ACHN (cell line): Measurements from ENCODE around the gene PTPRQ.

Experiments used
- DNase-seq: peaks from one replicate; pipeline ENCODE4 v3.0.0-alpha.2; 2015
- in situ Hi-C: cut with HindIII; loops from 2 replicates; pipeline ENCODE4 v1.10.0; 2017; ENCODE audit warnings: low sequenced_read_pairs, low pct_ligation_motif_present, low pct_unique_long_range_greater_than_20kb

PTPRQ gene

GRCh38 chr12:80513211-80513610 is 69.2 kb downstream of the PTPRQ start:
- in situ Hi-C loops, result no loop called here
- no peak for DNase-seq

- in situ Hi-C loops, result no loop called here
- DNase-seq, result no peak
Observed at GRCh38 chr12:80517655-80518054, 73.6 kb downstream of the PTPRQ start.

DNA sequence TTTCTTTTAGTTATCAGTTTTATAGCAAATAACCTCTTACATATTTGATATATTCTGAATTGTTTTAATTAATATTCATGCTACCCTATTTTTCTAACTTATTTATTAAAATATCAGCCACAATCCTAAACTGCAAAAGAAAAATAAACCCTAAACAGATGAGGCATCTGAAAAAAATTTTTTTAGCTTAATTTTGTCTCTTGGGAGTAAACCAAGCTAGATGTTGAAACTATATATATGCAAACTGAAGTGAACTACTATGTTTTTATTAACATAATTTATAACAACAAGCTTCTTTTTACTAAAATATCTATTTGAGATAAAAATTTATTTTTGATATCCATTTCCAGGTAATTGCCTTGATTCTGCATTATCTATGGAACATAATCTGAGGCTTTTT is 87.6 kb downstream of the PTPRQ start:
- in situ Hi-C loops, result no loop called here
- no peak for DNase-seq

DNA sequence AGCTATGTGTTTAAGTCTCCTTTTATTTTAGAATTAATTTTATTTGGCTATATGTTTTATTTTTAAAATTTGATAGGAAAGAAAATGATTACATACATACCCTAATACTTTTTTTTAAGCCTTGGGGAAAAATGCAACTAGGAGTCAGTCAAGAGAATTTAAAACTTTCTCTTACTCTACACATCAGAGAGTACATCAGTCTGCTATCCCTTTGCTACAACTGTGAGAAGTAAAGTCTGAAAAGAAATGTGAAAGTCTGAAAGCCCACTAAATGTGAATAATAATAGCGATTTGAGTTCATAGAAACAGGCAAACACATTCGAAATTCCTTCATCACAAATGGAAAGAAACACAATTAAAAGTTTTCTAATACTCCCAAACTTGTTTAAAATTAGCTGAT is 95.0 kb downstream of the PTPRQ start:
- DNase-seq, result no peak
- in situ Hi-C loops, result no loop called here

- in situ Hi-C loops, result no loop called here
- no peak for DNase-seq
Observed at GRCh38 chr12:80549298-80549697, 105.3 kb downstream of the PTPRQ start.

DNA sequence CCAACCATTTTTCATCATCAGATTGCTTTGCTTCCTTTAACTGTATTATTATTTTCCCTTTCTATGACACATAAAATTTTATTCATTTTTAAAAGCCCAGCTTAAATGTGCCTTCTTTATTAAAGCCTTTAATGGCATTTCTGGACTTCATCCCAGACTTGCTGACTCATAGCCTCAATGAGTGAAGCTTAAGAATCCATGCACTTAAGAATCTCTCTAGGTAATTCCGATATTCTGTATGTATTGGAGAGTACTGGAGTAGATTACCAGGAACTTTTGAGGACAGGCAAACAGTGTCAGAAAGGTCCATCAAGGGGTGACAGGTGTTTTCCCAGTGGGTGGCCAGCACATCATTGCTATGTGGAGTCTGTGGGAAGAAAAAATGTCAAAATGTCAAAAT is 107.9 kb downstream of the PTPRQ start:
- in situ Hi-C loops, result no loop called here
- DNase-seq, result peak; percentile 96

GRCh38 chr12:80553316-80553715 is 109.3 kb downstream of the PTPRQ start:
- in situ Hi-C loops, result no loop called here
- DNase-seq, result peak; percentile 85

GRCh38 chr12:80556566-80556965 is 112.5 kb downstream of the PTPRQ start:
- no peak for DNase-seq
- in situ Hi-C loops, result no loop called here

GRCh38 chr12:80559766-80560165 is 115.7 kb downstream of the PTPRQ start:
- DNase-seq, result no peak
- in situ Hi-C loops, result no loop called here

DNA sequence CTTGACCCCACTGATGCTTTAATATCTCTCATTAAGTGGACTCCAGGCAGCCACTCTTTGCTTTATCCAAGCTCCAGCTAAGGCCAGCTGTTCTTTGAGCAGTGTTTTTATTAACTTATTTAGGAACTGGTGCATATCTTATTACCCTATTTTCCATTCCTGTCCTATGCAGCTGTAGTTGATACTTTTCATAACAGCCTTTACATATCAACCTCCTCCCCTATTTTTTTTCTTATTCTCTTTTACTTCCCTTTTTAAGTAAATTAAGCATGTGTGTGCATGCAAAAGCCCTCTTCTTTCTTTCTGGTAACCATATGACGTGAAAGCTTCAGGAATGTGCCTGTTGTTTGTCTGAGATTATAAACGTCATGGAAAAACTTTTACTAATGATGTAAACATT is 121.2 kb downstream of the PTPRQ start:
- in situ Hi-C loops, result no loop called here
- no peak for DNase-seq

DNA sequence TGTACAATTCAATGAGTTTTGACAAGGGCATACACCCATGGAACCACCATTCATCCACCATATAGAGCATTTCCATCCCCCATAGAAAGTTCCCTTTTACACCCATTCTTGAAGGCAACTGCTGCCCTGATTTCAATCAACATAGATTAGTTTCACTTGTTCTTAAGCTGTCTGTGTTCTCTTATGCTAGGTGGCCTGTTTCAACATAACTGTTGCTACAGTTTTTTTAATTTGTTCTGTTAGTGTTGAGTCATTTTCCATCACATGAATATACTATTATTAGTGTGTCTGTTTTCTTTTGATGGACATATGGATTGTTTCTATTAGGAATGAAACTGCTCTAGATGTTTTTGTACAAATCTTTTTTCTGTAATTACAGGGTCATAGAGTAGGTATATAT is 123.4 kb downstream of the PTPRQ start:
- no peak for DNase-seq

DNA sequence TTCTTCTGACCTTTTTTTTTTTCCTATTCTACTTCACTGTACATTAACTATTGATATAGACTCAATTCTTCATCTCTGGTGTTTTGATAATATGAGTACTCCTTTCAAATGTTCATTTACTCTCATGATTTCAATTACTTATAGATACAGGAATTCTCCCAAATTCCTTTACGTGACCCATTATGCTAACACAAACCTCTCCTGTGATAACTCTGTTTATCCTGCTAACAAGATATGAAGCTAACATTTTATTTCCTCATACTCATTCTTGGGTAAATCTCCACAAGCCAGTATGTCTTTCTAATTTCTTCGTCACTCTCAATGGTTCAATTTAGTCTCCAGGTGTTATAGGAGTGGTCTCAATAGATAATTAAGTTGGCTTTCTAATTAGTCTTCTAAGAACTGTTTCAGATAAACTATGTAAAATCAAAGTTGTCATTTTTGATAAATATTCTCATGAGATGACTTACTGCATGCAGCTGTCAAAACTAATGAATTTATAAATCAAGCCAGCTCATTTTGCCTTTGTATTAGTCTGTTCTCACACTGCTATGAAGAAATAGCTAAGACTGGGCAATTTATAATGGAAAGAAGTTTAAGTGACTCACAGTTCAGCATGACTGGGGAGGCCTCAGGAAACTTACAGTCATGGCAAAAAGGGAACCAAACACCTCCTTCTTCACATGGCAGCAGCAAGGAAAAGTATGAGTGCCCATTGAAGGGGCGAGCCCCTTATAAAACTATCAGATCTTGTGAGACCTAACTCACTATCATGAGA is 132.8 kb downstream of the PTPRQ start:
- in situ Hi-C loops, result no loop called here
- DNase-seq, result no peak

More for the DNA sequence above, 123.4 kb downstream of the PTPRQ start:
- in situ Hi-C loops, result no loop called here

- in situ Hi-C loops, result no loop called here
Observed at GRCh38 chr12:80580254-80580653, 136.2 kb downstream of the PTPRQ start.

DNA sequence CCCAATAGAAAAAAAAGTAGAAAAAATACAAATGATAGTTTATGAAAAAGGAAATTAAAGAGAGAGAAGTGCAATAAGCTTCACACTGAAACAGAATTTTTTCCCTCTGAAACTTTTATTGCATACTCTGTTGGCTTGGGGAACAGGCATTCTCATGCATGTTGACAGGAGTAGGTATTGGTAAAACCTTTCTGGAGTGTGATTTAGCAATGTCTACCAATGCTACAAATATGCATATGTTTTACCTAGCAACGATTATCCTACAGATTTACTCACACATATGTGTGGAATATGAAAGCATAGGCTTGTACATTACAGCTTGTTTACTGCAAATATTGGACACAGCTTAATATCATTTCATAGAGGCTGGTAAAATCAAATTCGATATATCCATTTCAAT is 137.7 kb downstream of the PTPRQ start:
- DNase-seq, result no peak
- in situ Hi-C loops, result no loop called here

More at GRCh38 chr12:80580254-80580653, 136.2 kb downstream of the PTPRQ start:
- peak; percentile 42 for DNase-seq

- in situ Hi-C loops, result no loop called here
- DNase-seq, result no peak
Observed at GRCh38 chr12:80582431-80582830, 138.4 kb downstream of the PTPRQ start.

GRCh38 chr12:80589077-80589476 is 145.0 kb downstream of the PTPRQ start:
- in situ Hi-C loops, result no loop called here
- DNase-seq, result no peak

GRCh38 chr12:80590085-80590484 is 146.1 kb downstream of the PTPRQ start:
- in situ Hi-C loops, result no loop called here
- no peak for DNase-seq

GRCh38 chr12:80593766-80594165 is 149.7 kb downstream of the PTPRQ start:
- peak; percentile 33 for DNase-seq
- in situ Hi-C loops, result no loop called here

DNA sequence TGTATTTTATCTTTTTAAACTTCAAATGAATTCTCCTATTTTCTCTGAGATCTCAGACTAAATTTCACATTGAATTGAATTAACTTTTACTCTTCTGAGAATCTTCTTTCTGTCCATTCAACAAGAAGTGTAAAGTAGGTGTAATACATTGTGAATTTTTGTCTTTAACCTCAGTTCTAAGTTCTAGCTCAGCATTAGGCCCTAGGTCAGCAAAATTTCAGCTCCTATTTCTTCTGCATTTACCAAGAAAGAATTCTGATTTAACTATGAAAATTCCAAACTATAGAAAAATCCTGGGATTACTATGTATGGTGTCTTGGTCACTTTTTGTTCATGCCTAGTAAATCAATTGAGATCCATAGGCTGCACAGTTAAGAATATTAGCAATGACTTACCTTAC is 152.5 kb downstream of the PTPRQ start:
- in situ Hi-C loops, result no loop called here
- no peak for DNase-seq

DNA sequence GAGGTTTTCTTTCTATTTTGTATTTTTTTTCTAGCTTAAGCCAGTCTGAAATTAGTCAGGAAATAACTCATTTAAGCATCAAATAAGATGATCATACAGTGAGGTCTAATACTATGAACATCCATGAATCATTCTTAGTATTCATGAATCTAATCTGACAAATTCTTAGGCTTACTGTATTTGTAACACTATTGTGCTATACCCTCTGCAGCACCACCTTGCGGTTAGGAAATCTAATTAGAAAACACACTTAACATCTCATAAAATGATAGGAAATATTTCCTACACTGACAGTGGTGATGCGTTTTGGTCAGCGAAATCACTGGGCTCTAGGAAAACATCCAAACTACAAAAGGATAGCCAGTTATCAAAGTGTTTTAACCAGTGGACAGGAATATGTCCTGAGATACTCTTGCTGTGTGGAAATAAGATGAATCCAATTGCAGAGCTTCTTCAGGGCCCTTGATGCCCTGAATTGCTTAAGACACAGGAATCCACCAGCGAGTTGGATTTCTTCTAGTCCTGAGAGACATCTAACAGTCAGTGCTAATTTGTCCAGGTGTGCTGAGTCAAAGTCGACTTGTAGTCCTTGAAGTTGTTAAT is 154.1 kb downstream of the PTPRQ start:
- peak; percentile 54 for DNase-seq
- in situ Hi-C loops, result no loop called here
